Thymus (tissue), 11 donors: ENCODE measurements around the gene ENTHD1. TPM values are rescaled to one million over a fixed set of nuclear protein-coding genes. Genes with fewer than 3 reads are reported as not detected.
"Not testable (repeated sequence)": the region's sequence is repeated elsewhere in the genome, so short reads cannot be mapped to it uniquely, and the experiment has no call there.

Experiments
- DNase-seq, 9 donors: peaks; one replicate each; pipeline ENCODE4 v3.0.0-alpha.2; 2013; ENCODE audit warnings: low spot score in 9 of 9, low read depth in 6 of 9, missing footprints in 1 of 9
- H3K27ac ChIP-seq, 2 donors: one replicate each; pipeline ENCODE4 v1.5.1; 2013; ENCODE audit warnings: control low read depth in 1 of 2, low read depth in 1 of 2, low read length in 1 of 2, mild to moderate bottlenecking in 1 of 2, moderate library complexity in 1 of 2
- H3K27me3 ChIP-seq, 2 donors: one replicate each; pipeline ENCODE4 v1.5.1; 2013; ENCODE audit warnings: low read length in 1 of 2; ENCODE audit not compliant: control insufficient read depth in 2 of 2, insufficient read depth in 1 of 2
- H3K36me3 ChIP-seq, 2 donors: one replicate each; pipeline ENCODE4 v1.5.1; 2013; ENCODE audit warnings: low read length in 1 of 2, mild to moderate bottlenecking in 1 of 2, moderate library complexity in 1 of 2; ENCODE audit not compliant: control insufficient read depth in 2 of 2, insufficient read depth in 2 of 2
- H3K4me1 ChIP-seq, 2 donors: one replicate each; pipeline ENCODE4 v1.5.1; 2013; ENCODE audit warnings: low read length in 2 of 2; ENCODE audit not compliant: control insufficient read depth in 2 of 2, insufficient read depth in 2 of 2
- H3K4me3 ChIP-seq, 2 donors: one replicate each; pipeline ENCODE4 v1.5.1; 2013; ENCODE audit warnings: low read length in 2 of 2, control low read depth in 1 of 2, mild to moderate bottlenecking in 1 of 2
- H3K9me3 ChIP-seq, 2 donors: one replicate each; pipeline ENCODE4 v1.5.1; 2013; ENCODE audit warnings: low read length in 1 of 2, mild to moderate bottlenecking in 1 of 2; ENCODE audit not compliant: control insufficient read depth in 2 of 2, insufficient read depth in 1 of 2
- WGBS: extraction: QIAGEN DNeasy Blood & Tissue Kit; methylation state at CpG from one replicate; pipeline ENCODE4 v1.1.7; 2013; 5-methylcytosine and 5-hydroxymethylcytosine counted together
- polyA plus RNA-seq: library from polyadenylated mRNA; stranded (reverse); fragments of 200-250 nt; gene quantifications from one replicate; pipeline ENCODE4 v1.2.3, GENCODE V29; 2013
- total RNA-seq: library from RNA; stranded (reverse); fragments of 120-200 nt; gene quantifications from one replicate; pipeline ENCODE4 v1.2.4, GENCODE V29; 2013
- donor health status: healthy.

Gene ENTHD1
- total and polyA plus RNA-seq, 2 donors, result 0.85 to 1.2 TPM

DNA sequence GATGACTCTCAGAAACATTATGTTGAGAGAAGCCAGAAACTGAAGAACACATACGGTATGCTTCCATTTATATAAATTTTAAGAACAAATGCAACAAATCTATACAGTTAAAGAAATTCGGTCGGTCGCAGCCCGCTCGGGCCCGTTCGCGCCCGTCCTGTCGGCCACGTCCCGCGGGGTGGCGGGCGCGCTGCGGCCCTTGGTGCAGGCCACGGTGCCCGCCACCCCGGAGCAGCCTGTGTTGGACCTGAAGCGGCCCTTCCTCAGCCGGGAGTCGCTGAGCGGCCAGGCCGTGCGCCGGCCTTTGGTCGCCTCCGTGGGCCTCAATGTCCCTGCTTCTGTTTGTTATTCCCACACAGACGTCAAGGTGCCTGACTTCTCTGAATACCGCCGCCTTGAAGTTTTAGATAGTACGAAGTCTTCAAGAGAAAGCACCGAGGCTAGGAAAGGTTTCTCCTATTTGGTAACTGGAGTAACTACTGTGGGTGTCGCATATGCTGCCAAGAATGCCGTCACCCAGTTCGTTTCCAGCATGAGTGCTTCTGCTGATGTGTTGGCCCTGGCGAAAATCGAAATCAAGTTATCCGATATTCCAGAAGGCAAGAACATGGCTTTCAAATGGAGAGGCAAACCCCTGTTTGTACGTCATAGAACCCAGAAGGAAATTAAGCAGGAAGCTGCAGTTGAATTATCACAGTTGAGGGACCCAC, 18.2 kb downstream of the ENTHD1 start:
- not testable (repeated sequence) for H3K36me3 ChIP-seq, H3K4me3 ChIP-seq, DNase-seq, H3K27me3 ChIP-seq, H3K4me1 ChIP-seq, H3K9me3 ChIP-seq, H3K27ac ChIP-seq
- 93% methylated on average over 41 of the region's 42 CpGs for WGBS

DNA sequence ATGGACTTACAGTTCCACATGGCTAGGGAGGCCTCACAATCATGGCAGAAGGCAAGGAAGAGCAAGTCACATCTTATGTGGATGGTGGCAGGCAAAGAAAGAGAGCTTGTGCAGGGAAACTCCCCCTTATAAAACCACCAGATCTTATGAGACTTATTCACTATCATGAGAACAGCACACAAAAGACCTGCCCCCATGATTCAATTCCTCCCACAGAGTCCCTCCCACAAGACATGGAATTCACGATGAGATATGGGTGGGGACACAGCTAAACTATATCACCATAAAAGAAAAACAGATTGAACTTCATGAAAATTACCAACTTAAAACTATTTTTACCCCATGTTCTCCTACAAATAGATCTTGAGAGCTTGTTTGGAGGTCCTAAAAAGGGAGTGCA, 19.6 kb downstream of the ENTHD1 start:
- Histone ChIP-seq H3K4me1 (no peaks in the 10 kb centered on the region), H3K36me3 (no peaks in the 10 kb centered on the region), H3K27me3 (no peaks in the 10 kb centered on the region), H3K27ac (no peak overlapping the region), H3K4me3 (no peak overlapping the region), H3K9me3 (no peaks in the 10 kb centered on the region)
- no peak for DNase-seq
- WGBS, result 89% methylated on average over 1 of the region's 1 CpG

DNA sequence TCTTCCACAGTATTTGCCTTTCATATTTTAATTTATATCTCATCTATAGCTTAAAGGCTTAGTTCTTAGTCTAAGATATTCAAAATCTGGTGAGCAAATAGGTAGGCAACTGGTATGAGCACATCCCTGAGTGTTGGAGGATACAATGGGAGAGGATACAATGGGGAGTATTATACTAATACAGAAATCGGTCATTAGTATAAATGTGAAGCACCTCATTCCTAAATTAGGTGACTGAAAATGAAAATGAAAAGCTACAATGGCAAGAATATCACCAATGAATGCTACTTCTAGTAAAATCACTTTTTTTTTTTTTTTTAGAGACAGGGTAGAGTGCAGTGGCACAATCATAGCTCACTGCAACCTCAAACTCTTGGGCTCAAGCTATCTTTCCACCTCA, 21.0 kb downstream of the ENTHD1 start:
- 93% methylated on average over 1 of the region's 1 CpG for WGBS
- Histone ChIP-seq H3K27me3 (no peaks in the 10 kb centered on the region), H3K4me1 (peaks cover 0 to 6% of the 10 kb centered on the region in 2 donors), H3K27ac (no peak overlapping the region), H3K9me3 (no peaks in the 10 kb centered on the region), H3K36me3 (no peaks in the 10 kb centered on the region), H3K4me3 (no peak overlapping the region)
- no peak for DNase-seq

DNA sequence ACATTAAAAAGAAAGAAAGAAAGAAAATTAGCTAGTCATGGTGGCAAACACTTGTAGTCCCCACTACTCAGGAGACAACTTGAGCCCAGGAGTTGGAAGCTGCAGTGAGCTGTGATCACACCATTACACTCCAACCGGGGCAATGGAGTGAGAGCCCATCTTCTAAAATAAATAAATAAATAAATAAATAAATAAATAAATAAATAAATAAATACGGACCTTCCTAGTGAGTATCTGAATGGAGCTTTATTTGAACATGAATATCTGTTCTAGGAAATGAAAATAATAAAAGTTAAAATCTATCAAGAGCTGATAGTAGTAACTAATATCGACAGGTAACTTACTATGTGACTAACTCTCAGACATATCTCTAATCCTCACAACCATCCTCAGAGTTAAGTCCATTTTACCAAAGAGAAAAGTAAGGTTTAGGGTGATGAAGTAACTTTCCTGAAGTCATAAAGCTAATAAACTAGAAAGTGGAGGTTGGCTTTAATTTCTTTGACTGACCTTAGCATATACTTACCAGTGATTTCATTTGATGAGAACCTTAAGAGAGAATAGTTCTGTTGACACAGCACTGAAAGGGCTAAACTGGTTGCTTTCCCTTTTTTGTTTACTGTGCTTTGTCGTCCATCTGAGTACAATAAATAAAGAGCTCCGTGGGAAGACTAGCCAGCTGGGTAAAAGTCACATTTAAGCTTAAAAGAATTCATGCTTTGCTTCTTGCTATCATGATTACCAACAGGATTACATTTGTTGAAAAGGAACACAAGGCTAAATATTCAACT, 22.4 kb downstream of the ENTHD1 start:
- no peaks in the 10 kb centered on the region for H3K36me3 ChIP-seq
- H3K9me3 ChIP-seq, result no peaks in the 10 kb centered on the region
- H3K27me3 ChIP-seq, result no peaks in the 10 kb centered on the region
- H3K4me3 ChIP-seq, result no peak overlapping the region
- H3K4me1 ChIP-seq, result peaks cover 0 to 8% of the 10 kb centered on the region in 2 donors
- WGBS, result 97% methylated on average over 5 of the region's 5 CpGs
- DNase-seq, result no peak
- no peak overlapping the region for H3K27ac ChIP-seq

DNA sequence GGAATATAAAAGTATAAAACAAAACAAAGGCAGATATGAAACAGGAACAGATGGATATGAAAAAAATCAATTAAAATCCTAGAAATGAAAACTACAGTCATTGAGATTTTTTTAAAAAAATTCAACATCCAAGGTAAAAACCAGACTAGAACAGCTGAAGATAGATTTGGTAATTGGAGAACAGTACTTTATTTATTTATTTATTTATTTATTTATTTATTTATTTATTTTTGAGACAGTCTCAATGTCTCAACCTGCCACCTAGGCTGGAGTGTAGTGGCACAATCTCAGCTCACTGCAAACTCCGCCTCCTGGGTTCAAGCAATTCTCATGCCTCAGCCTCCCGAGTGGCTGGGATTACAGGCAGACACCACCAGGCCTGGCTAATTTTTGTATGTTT, 23.8 kb downstream of the ENTHD1 start:
- DNase-seq, H3K4me1 ChIP-seq, H3K4me3 ChIP-seq, H3K36me3 ChIP-seq, H3K9me3 ChIP-seq, H3K27ac ChIP-seq, H3K27me3 ChIP-seq: not testable (repeated sequence)
- 98% methylated on average over 2 of the region's 2 CpGs for WGBS

DNA sequence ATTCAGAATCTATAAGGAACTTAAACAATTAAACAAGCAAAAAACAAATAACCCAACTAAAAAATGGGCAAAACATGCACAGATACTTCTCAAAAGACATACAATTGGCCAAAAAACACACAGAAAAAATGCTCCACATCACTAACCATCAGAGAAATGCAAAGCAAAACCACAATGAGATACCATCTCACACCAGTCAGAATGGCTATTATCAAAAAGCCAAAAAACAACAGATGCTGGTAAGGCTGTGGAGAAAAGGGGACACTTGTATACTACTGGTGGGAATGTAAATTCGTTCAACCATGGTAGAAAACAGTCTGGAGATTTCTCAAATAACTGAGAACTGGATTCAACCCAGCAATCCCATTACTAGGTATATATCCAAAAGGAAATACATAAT, 24.8 kb downstream of the ENTHD1 start:
- Histone ChIP-seq H3K36me3 (no peaks in the 10 kb centered on the region), H3K27me3 (no peaks in the 10 kb centered on the region), H3K27ac (no peak overlapping the region), H3K4me3 (no peak overlapping the region), H3K9me3 (no peaks in the 10 kb centered on the region), H3K4me1 (peaks cover 0 to 8% of the 10 kb centered on the region in 2 donors)
- DNase-seq, result no peak
- WGBS, result 48% methylated on average over 1 of the region's 1 CpG

DNA sequence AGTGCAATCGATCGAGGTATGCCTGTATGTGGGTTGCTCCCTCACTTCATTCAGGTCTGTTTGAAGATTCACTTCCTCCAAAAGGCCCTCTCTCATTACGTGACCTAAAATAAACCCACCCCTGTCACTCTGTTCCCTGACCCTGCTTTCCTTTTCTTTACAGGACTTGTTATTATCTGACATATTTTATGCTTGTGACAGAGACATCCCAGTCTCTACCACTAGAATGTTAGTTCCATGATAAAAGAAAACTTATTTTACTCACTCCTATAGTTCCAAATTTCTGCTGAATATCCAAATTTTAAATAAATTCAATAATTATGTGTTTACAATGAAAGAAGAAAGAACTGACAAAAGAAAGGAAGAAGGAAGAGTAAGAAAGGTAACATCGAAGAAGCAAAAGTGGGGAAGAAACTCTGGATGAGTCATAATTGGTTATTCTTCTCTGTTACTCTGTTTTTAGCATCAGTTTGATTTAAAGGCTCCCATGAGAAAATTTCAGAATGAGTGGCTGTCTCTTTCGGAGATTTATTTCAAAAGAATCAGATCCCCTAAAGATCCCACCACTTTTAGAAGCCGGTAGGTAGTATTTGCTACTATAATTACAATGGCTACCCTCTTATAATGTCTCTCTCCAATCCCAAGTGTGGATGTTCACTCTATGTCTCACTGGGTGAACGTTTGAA, 33.5 kb downstream of the ENTHD1 start:
- no peaks in the 10 kb centered on the region for H3K4me1 ChIP-seq
- peak in 1 of 9 donors; percentile 11 for DNase-seq
- H3K27ac ChIP-seq, result no peak overlapping the region
- no peaks in the 10 kb centered on the region for H3K27me3 ChIP-seq
- H3K36me3 ChIP-seq, result no peaks in the 10 kb centered on the region
- 62% methylated on average over 7 of the region's 7 CpGs for WGBS
- H3K4me3 ChIP-seq, result no peak overlapping the region
- H3K9me3 ChIP-seq, result no peaks in the 10 kb centered on the region

DNA sequence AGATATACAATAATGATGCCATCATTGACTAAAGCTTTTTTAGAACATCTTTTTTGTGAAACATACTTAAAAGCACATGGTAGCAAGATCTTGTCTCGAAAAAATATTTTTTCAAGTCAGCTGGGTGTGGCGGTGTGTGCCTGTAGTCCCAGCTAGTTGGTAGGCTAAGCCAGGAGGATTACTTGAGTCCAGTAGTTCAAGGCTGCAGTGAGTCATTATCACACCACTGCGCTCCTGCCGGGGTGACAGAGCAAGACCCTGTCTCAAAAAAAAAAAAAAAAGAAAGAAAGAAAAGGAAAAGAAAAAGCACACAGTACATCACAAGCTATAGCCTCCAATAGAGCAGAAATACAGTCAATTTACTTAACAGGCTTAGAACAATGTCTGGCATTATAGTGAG, 37.0 kb downstream of the ENTHD1 start:
- Histone ChIP-seq H3K27me3 (no peaks in the 10 kb centered on the region), H3K27ac (no peak overlapping the region), H3K4me3 (no peak overlapping the region), H3K9me3 (no peaks in the 10 kb centered on the region), H3K4me1 (no peaks in the 10 kb centered on the region), H3K36me3 (no peaks in the 10 kb centered on the region)
- WGBS, result 97% methylated on average over 4 of the region's 4 CpGs
- no peak for DNase-seq

DNA sequence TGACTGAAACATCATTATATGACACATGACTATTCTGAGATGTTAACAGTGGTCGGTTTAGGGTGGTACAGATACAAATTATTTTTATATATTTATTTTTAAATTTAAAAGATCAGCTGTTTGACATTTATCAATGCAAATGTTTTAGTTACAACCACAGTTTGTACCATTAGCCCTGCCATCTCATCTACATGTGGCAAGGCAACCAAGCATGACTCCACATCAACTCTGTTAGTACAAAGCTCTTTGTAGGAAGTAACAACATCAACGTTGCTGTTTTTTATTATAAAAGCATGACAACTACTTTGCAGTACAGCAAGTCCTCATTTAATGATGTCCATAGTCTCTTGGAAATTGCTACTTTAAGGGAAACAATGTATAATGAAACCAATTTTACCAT, 40.8 kb downstream of the ENTHD1 start:
- no peak for DNase-seq
- WGBS, result 96% methylated on average over 2 of the region's 2 CpGs
- no peak overlapping the region for H3K4me3 ChIP-seq
- no peaks in the 10 kb centered on the region for H3K27me3 ChIP-seq
- no peaks in the 10 kb centered on the region for H3K9me3 ChIP-seq
- no peaks in the 10 kb centered on the region for H3K4me1 ChIP-seq
- no peak overlapping the region for H3K27ac ChIP-seq
- H3K36me3 ChIP-seq, result no peaks in the 10 kb centered on the region
